ENCODE data around the gene TECRL.

The TECRL gene, protein sequence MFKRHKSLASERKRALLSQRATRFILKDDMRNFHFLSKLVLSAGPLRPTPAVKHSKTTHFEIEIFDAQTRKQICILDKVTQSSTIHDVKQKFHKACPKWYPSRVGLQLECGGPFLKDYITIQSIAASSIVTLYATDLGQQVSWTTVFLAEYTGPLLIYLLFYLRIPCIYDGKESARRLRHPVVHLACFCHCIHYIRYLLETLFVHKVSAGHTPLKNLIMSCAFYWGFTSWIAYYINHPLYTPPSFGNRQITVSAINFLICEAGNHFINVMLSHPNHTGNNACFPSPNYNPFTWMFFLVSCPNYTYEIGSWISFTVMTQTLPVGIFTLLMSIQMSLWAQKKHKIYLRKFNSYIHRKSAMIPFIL

GRCh38 chr4:64409300-64409699 lies at the start of gene TECRL:
Gene TECRL, minus strand, starts transcription at chr4:64409450. Its CDS starts 99 bp downstream, at chr4:64409351.
- peaks cover 23% of the 10 kb centered on the region for H3K9me3 Mint-ChIP-seq
- H3K4me3 Mint-ChIP-seq = no peak within 1 kb of the TSS
- H3K4me1 Mint-ChIP-seq = no peaks in the 10 kb centered on the region
- DNase-seq (ENCODE audit: low spot score in 2 of 2) (no peak), ATAC-seq (no peak)
- no peak within 1 kb of the TSS for H3K27ac Mint-ChIP-seq
- H3K36me3 Mint-ChIP-seq = no peaks in the 10 kb centered on the region

- Mint-ChIP-seq H3K27ac (no peak overlapping the region), H3K9me3 (peaks cover 28% of the 10 kb centered on the region), H3K36me3 (no peaks in the 10 kb centered on the region), H3K4me3 (no peak overlapping the region), H3K4me1 (no peaks in the 10 kb centered on the region)
- DNase-seq (ENCODE audit: low spot score in 2 of 2) = no peak
- no peak for ATAC-seq
Observed at GRCh38 chr4:64432674-64433073, 23.4 kb upstream of the TECRL start.

DNA sequence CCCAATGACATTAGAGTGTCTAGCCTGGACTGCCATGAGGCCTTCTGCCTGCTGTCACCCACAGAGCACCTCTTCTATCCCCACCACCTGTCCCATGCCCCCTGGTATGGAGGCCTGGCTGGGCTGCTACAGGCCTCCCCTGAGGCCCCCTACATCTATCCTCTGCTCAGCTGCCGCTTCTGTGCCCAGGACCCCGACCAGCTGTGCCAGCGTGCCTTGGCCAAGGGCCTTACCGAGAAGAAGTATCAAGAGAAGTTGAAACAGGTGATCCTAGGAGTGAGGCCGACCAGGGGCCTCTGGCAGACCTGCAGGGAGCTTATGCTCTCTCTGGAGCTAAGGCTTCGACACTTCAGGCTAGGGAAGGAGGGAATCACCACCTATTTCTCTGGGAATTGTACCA lies 21.7 kb upstream of the TECRL start:
- Mint-ChIP-seq H3K9me3 (peaks cover 20% of the 10 kb centered on the region), H3K36me3 (no peaks in the 10 kb centered on the region), H3K4me1 (no peaks in the 10 kb centered on the region), H3K4me3 (no peak overlapping the region), H3K27ac (no peak overlapping the region)
- DNase-seq (ENCODE audit: low spot score in 2 of 2) (no peak), ATAC-seq (no peak)

DNA sequence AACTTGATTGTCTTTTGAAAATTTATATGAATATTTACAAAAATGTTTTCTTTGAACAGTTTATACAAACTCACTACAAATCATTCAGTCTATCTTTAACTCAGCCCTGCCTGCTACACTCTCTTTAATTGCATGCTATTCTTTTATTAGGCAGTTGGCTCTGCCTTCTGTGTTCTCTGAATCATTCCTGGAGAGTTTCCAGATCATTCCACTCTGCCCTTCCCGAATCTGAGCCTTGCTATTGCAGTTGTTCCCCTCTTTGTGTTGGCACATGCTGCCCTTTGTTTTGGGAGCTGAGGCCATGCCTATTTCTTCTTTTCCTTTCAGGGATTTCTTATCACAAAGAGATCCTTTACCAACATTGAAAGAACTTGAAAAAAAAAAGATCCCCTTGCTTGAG lies 8.7 kb upstream of the TECRL start:
- DNase-seq (ENCODE audit: low spot score in 2 of 2) = no peak
- Mint-ChIP-seq H3K4me1 (no peaks in the 10 kb centered on the region), H3K4me3 (no peak overlapping the region), H3K9me3 (peaks cover 3% of the 10 kb centered on the region), H3K36me3 (no peaks in the 10 kb centered on the region), H3K27ac (no peak overlapping the region)
- ATAC-seq = no peak

DNA sequence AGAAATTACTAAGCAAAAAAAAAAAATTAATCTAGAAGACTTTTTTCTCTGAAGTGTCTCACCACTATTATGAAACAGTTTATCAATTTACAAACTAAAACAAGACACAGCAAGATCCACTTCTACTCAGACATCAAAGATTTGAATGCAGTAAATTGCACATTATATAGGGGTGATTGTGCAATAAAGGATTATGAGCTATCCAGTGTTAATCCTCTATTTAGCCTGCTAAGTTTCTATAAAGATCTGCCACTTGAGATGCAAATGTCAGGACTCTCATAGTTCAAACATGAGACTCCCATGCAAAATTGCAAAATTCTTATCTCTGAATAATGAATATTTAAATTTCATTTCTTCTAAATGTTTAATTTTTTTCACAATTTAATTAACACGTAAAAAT lies 2.2 kb downstream of the TECRL start:
- no peak for ATAC-seq
- Mint-ChIP-seq H3K27ac (no peak overlapping the region), H3K9me3 (peaks cover 32% of the 10 kb centered on the region), H3K36me3 (no peaks in the 10 kb centered on the region), H3K4me1 (no peaks in the 10 kb centered on the region), H3K4me3 (no peak overlapping the region)
- no peak for DNase-seq (ENCODE audit: low spot score in 2 of 2)

DNA sequence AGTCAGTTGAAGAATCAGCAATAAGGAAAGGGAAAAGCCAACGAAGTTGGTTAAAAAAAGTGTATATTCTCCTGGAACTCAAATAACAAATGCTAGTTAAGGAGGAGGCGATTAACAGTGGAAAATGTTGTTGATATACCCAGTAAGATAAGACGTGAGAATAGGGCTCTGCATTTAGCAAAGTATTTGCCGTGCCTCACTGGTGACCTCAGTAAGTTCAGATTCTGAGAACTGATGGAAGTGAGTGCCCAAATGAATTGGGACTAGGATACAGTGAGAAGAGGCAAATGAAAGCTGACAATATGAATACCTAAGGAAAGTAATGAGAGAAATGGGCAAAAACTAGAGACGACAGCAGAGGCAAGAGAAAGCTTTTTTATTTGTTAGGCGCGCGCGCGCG lies 3.5 kb downstream of the TECRL start:
- no peaks in the 10 kb centered on the region for H3K36me3 Mint-ChIP-seq
- H3K4me3 Mint-ChIP-seq = no peak overlapping the region
- H3K4me1 Mint-ChIP-seq = no peaks in the 10 kb centered on the region
- peaks cover 31% of the 10 kb centered on the region for H3K9me3 Mint-ChIP-seq
- ATAC-seq (no peak), DNase-seq (ENCODE audit: low spot score in 2 of 2) (no peak)
- H3K27ac Mint-ChIP-seq = no peak overlapping the region

- no peaks in the 10 kb centered on the region for H3K4me1 Mint-ChIP-seq
- DNase-seq (ENCODE audit: low spot score in 2 of 2) (no peak), ATAC-seq (no peak)
- peaks cover 31% of the 10 kb centered on the region for H3K9me3 Mint-ChIP-seq
- no peak overlapping the region for H3K27ac Mint-ChIP-seq
- no peak overlapping the region for H3K4me3 Mint-ChIP-seq
- H3K36me3 Mint-ChIP-seq = no peaks in the 10 kb centered on the region
Observed at GRCh38 chr4:64402684-64403083, 6.6 kb downstream of the TECRL start.

- Mint-ChIP-seq H3K4me1 (no peaks in the 10 kb centered on the region), H3K9me3 (peaks cover 29% of the 10 kb centered on the region), H3K27ac (no peak overlapping the region), H3K36me3 (no peaks in the 10 kb centered on the region), H3K4me3 (no peak overlapping the region)
- ATAC-seq (no peak), DNase-seq (ENCODE audit: low spot score in 2 of 2) (no peak)
Observed at GRCh38 chr4:64399313-64400109, 9.7 kb downstream of the TECRL start.

- H3K36me3 Mint-ChIP-seq = no peaks in the 10 kb centered on the region
Observed at GRCh38 chr4:64394469-64394868, 14.8 kb downstream of the TECRL start.

GRCh38 chr4:64388252-64388651 lies 21.0 kb downstream of the TECRL start:
- peaks cover 21% of the 10 kb centered on the region for H3K9me3 Mint-ChIP-seq
- no peak for DNase-seq (ENCODE audit: low spot score in 2 of 2)
- ATAC-seq = no peak

More at GRCh38 chr4:64394469-64394868, 14.8 kb downstream of the TECRL start:
- ATAC-seq (no peak), DNase-seq (ENCODE audit: low spot score in 2 of 2) (no peak)
- H3K9me3 Mint-ChIP-seq = peaks cover 19% of the 10 kb centered on the region
- no peaks in the 10 kb centered on the region for H3K4me1 Mint-ChIP-seq
- H3K27ac Mint-ChIP-seq = no peak overlapping the region
- no peak overlapping the region for H3K4me3 Mint-ChIP-seq

GRCh38 chr4:64385220-64385619 lies 24.0 kb downstream of the TECRL start:
- ATAC-seq = no peak
- no peak for DNase-seq (ENCODE audit: low spot score in 2 of 2)
- Mint-ChIP-seq H3K4me3 (no peak overlapping the region), H3K4me1 (no peaks in the 10 kb centered on the region), H3K9me3 (peaks cover 31% of the 10 kb centered on the region), H3K27ac (no peak overlapping the region), H3K36me3 (no peaks in the 10 kb centered on the region)

More at GRCh38 chr4:64388252-64388651, 21.0 kb downstream of the TECRL start:
- H3K27ac Mint-ChIP-seq = no peak overlapping the region
- no peaks in the 10 kb centered on the region for H3K4me1 Mint-ChIP-seq
- no peak overlapping the region for H3K4me3 Mint-ChIP-seq
- no peaks in the 10 kb centered on the region for H3K36me3 Mint-ChIP-seq

GRCh38 chr4:64384237-64385203 lies 24.7 kb downstream of the TECRL start:
- no peak for DNase-seq (ENCODE audit: low spot score in 2 of 2)
- Mint-ChIP-seq H3K4me3 (no peak overlapping the region), H3K27ac (no peak overlapping the region), H3K36me3 (no peaks in the 10 kb centered on the region), H3K9me3 (peaks cover 31% of the 10 kb centered on the region), H3K4me1 (no peaks in the 10 kb centered on the region)
- no peak for ATAC-seq

- Mint-ChIP-seq H3K9me3 (peaks cover 6% of the 10 kb centered on the region), H3K4me1 (no peaks in the 10 kb centered on the region), H3K36me3 (no peaks in the 10 kb centered on the region), H3K4me3 (no peak overlapping the region), H3K27ac (no peak overlapping the region)
- DNase-seq (ENCODE audit: low spot score in 2 of 2) (no peak), ATAC-seq (no peak)
Observed at GRCh38 chr4:64368741-64369140, 40.5 kb downstream of the TECRL start.

GRCh38 chr4:64361399-64361740 lies 47.9 kb downstream of the TECRL start:
- Mint-ChIP-seq H3K27ac (no peak overlapping the region), H3K36me3 (no peaks in the 10 kb centered on the region), H3K4me1 (no peaks in the 10 kb centered on the region), H3K4me3 (no peak overlapping the region), H3K9me3 (peaks cover 21% of the 10 kb centered on the region)
- ATAC-seq (no peak), DNase-seq (ENCODE audit: low spot score in 2 of 2) (no peak)
